Keratinocyte (primary cell): ENCODE results near the gene SHISA8.

Source experiments
- CTCF ChIP-seq, 3 experiments: IDR thresholded peaks in 1 of 3; conservative IDR thresholded peaks in 1 of 3; optimal IDR thresholded peaks in 1 of 3; 2 replicates in 2 of 3; 3 replicates in 1 of 3; pipeline versions ENCODE3 to v1.5.1; 2011; ENCODE audit warnings: low read length in 3 of 3, mild to moderate bottlenecking in 3 of 3, moderate library complexity in 2 of 3, control low read depth in 1 of 3, inconsistent platforms in 1 of 3; ENCODE audit not compliant: insufficient read depth in 2 of 3; ENCODE audit errors: extremely low read depth in 1 of 3
- EZH2 ChIP-seq: IDR thresholded peaks from one replicate; pipeline ENCODE4 v1.6.1; 2012; ENCODE audit warnings: inconsistent platforms, mild to moderate bottlenecking, low read length, moderate library complexity

- TF ChIP-seq CTCF (optimal IDR thresholded peaks at IDR 0.05 in 1 of 3, IDR thresholded peaks at IDR 0.05 in 1 of 3, conservative IDR thresholded peaks at IDR 0.05 in 1 of 3; ENCODE audit: extremely low read depth in 1 of 3, insufficient read depth in 2 of 3, low read length in 3 of 3) (no peak), EZH2 (no peak)
These were observed 13.9 kb upstream of the SHISA8 start for GRCh38 chr22:41928593-41929417.
